Neural progenitor cell (in vitro differentiated cells): Measurements from ENCODE around the gene GRK3. TPM values are rescaled to one million over a fixed set of nuclear protein-coding genes. Genes with fewer than 3 reads are reported as not detected.
"Not testable (repeated sequence)": the region's sequence is repeated elsewhere in the genome, so short reads cannot be mapped to it uniquely, and the experiment has no call there.

Source experiments
- DNase-seq: peaks from one replicate; pipeline ENCODE4 v3.0.0-alpha.2; 2016; ENCODE audit warnings: low spot score
- H2AFZ ChIP-seq: fragments of 200-600 bp; sonication (generic); replicated peaks from 2 replicates; pipeline ENCODE4 v1.6.1; 2016; ENCODE audit warnings: antibody characterized with exemption
- H3F3A ChIP-seq: fragments of 200-600 bp; sonication (generic); 2 replicates; pipeline ENCODE4 v1.6.1; 2016; ENCODE audit warnings: antibody characterized with exemption, low read depth
- H3K27ac ChIP-seq: fragments of 200-600 bp; sonication (generic); 2 replicates; pipeline ENCODE4 v1.5.1; 2016; ENCODE audit warnings: mild to moderate bottlenecking
- H3K27me3 ChIP-seq: fragments of 200-600 bp; sonication (generic); 2 replicates; pipeline ENCODE4 v1.6.1; 2016; ENCODE audit warnings: mild to moderate bottlenecking, moderate library complexity
- H3K36me3 ChIP-seq: fragments of 200-600 bp; sonication (generic); 2 replicates; pipeline ENCODE4 v1.5.1; 2016
- H3K4me1 ChIP-seq: fragments of 200-600 bp; sonication (generic); 2 replicates; pipeline ENCODE4 v1.6.1; 2016; ENCODE audit warnings: mixed run types
- H3K4me2 ChIP-seq: fragments of 200-600 bp; sonication (generic); 2 replicates; pipeline ENCODE4 v1.6.1; 2016
- H3K4me3 ChIP-seq: fragments of 200-600 bp; sonication (generic); 2 replicates; pipeline ENCODE4 v1.5.1; 2016
- H3K79me2 ChIP-seq: fragments of 200-600 bp; sonication (generic); 2 replicates; pipeline ENCODE4 v1.6.1; 2016; ENCODE audit warnings: low read depth
- H3K9ac ChIP-seq: fragments of 200-600 bp; sonication (generic); 2 replicates; pipeline ENCODE4 v1.6.1; 2016
- H3K9me3 ChIP-seq: fragments of 200-600 bp; sonication (generic); 2 replicates; pipeline ENCODE4 v1.5.1; 2016; ENCODE audit warnings: low read depth
- H4K20me1 ChIP-seq: fragments of 200-600 bp; sonication (generic); 2 replicates; pipeline ENCODE4 v1.6.1; 2016; ENCODE audit warnings: low read depth
- H3K27ac Mint-ChIP-seq: 3 replicates; pipeline ENCODE4 v1.8.0; 2021; ENCODE audit warnings: mixed read lengths
- H3K27me3 Mint-ChIP-seq: 2 replicates; pipeline ENCODE4 v1.8.0; 2022; ENCODE audit warnings: low read depth, mild to moderate bottlenecking, inconsistent platforms, moderate library complexity, mixed read lengths; ENCODE audit not compliant: insufficient read depth
- H3K36me3 Mint-ChIP-seq: 3 replicates; pipeline ENCODE4 v1.8.0; 2021; ENCODE audit warnings: mixed read lengths
- H3K4me1 Mint-ChIP-seq: 3 replicates; pipeline ENCODE4 v1.8.0; 2021; ENCODE audit warnings: mixed read lengths
- H3K4me3 Mint-ChIP-seq: 3 replicates; pipeline ENCODE4 v1.8.0; 2021; ENCODE audit warnings: mild to moderate bottlenecking, moderate library complexity, mixed read lengths
- H3K9me3 Mint-ChIP-seq: 3 replicates; pipeline ENCODE4 v1.8.0; 2020; ENCODE audit warnings: mixed read lengths
- CTCF ChIP-seq: fragments of 200-600 bp; sonication (generic); IDR thresholded peaks from 2 replicates; pipeline ENCODE4 v1.5.1; 2017; ENCODE audit warnings: antibody characterized with exemption, mild to moderate bottlenecking
- EZH2 ChIP-seq: fragments of 200-600 bp; sonication (generic); IDR thresholded peaks from 2 replicates; pipeline ENCODE4 v1.6.1; 2017; ENCODE audit warnings: antibody characterized with exemption, mild to moderate bottlenecking, moderate library complexity
- EZH2phosphoT487 ChIP-seq: fragments of 200-600 bp; sonication (generic); IDR thresholded peaks from 2 replicates; pipeline ENCODE4 v1.6.1; 2017; ENCODE audit warnings: antibody characterized with exemption
- total RNA-seq: library from RNA; depleted of rRNA; stranded (reverse); fragments of >200 nt; gene quantifications from 2 replicates; pipeline ENCODE4 v1.2.3, GENCODE V29; 2015; ENCODE audit warnings: low replicate concordance

The GRK3 gene
- total RNA-seq, 1 donor from 2014 or later: 20.8 TPM

GRCh38 chr22:25704701-25705100 is 140.2 kb downstream of the GRK3 start:
- Histone ChIP-seq H3K79me2 (no peaks in the 10 kb centered on the region), H2AFZ (no peak overlapping the region), H3K9me3 (no peaks in the 10 kb centered on the region), H3K4me2 (no peak overlapping the region), H3K36me3 (no peaks in the 10 kb centered on the region), H3F3A (no peaks in the 10 kb centered on the region), H4K20me1 (no peaks in the 10 kb centered on the region), H3K4me3 (no peak overlapping the region), H3K27ac (no peak overlapping the region), H3K9ac (no peak overlapping the region), H3K4me1 (peaks cover 10% of the 10 kb centered on the region), H3K27me3 (no peaks in the 10 kb centered on the region)
- peaks cover 3% of the 10 kb centered on the region for H3K27me3 Mint-ChIP-seq
- H3K36me3 Mint-ChIP-seq: peaks cover 1% of the 10 kb centered on the region
- H3K27ac Mint-ChIP-seq: no peak overlapping the region
- no peaks in the 10 kb centered on the region for H3K9me3 Mint-ChIP-seq
- H3K4me1 Mint-ChIP-seq: peaks cover 20% of the 10 kb centered on the region
- DNase-seq: no peak
- H3K4me3 Mint-ChIP-seq: no peak overlapping the region
- TF ChIP-seq EZH2 (no peak), EZH2phosphoT487 (no peak), CTCF (no peak)

GRCh38 chr22:25706197-25706596 is 141.7 kb downstream of the GRK3 start:
- DNase-seq: no peak
- no peak overlapping the region for H3K9ac ChIP-seq
- Mint-ChIP-seq H3K9me3 (no peaks in the 10 kb centered on the region), H3K27ac (no peak overlapping the region), H3K4me3 (no peak overlapping the region), H3K36me3 (no peaks in the 10 kb centered on the region), H3K4me1 (peaks cover 13% of the 10 kb centered on the region), H3K27me3 (no peaks in the 10 kb centered on the region)
- H3K27me3 ChIP-seq: no peaks in the 10 kb centered on the region
- no peak overlapping the region for H2AFZ ChIP-seq
- no peak for TF ChIP-seq CTCF
- no peak for TF ChIP-seq EZH2
- TF ChIP-seq EZH2phosphoT487: no peak
- no peaks in the 10 kb centered on the region for H3K9me3 ChIP-seq
- H3F3A ChIP-seq: no peaks in the 10 kb centered on the region
- no peaks in the 10 kb centered on the region for H4K20me1 ChIP-seq
- peaks cover 7% of the 10 kb centered on the region for H3K4me1 ChIP-seq
- H3K27ac ChIP-seq: no peak overlapping the region
- H3K36me3 ChIP-seq: no peaks in the 10 kb centered on the region
- no peaks in the 10 kb centered on the region for H3K79me2 ChIP-seq
- no peak overlapping the region for H3K4me3 ChIP-seq
- H3K4me2 ChIP-seq: no peak overlapping the region

GRCh38 chr22:25708430-25708829 is 144.0 kb downstream of the GRK3 start:
- not testable (repeated sequence) for DNase-seq, H3K9me3 Mint-ChIP-seq, H3K9ac ChIP-seq, H3K4me2 ChIP-seq, H3K27me3 ChIP-seq, H3K9me3 ChIP-seq, H3K36me3 Mint-ChIP-seq, H4K20me1 ChIP-seq, H3K4me1 ChIP-seq, H3K27ac ChIP-seq, H3K27me3 Mint-ChIP-seq, H3F3A ChIP-seq, H3K4me3 ChIP-seq, H3K4me1 Mint-ChIP-seq, H3K36me3 ChIP-seq, H2AFZ ChIP-seq, H3K79me2 ChIP-seq, H3K4me3 Mint-ChIP-seq
- peak overlapping the region; percentile 24 for H3K27ac Mint-ChIP-seq

GRCh38 chr22:25709758-25710157 is 145.3 kb downstream of the GRK3 start:
- Histone ChIP-seq H3K4me2 (no peak overlapping the region), H3K9ac (no peak overlapping the region), H3K27ac (no peak overlapping the region), H3K36me3 (no peaks in the 10 kb centered on the region), H3K9me3 (no peaks in the 10 kb centered on the region), H3F3A (no peaks in the 10 kb centered on the region), H3K27me3 (no peaks in the 10 kb centered on the region), H3K79me2 (no peaks in the 10 kb centered on the region), H2AFZ (no peak overlapping the region), H4K20me1 (no peaks in the 10 kb centered on the region), H3K4me3 (no peak overlapping the region), H3K4me1 (no peaks in the 10 kb centered on the region)
- Mint-ChIP-seq H3K4me3 (no peak overlapping the region), H3K36me3 (no peaks in the 10 kb centered on the region), H3K4me1 (peaks cover 5% of the 10 kb centered on the region), H3K27me3 (no peaks in the 10 kb centered on the region), H3K27ac (no peak overlapping the region), H3K9me3 (no peaks in the 10 kb centered on the region)
- no peak for DNase-seq
- TF ChIP-seq CTCF: no peak
- no peak for TF ChIP-seq EZH2phosphoT487
- no peak for TF ChIP-seq EZH2
